GM12801 (cell line): Measurements from ENCODE around the gene HEMK1.

Source experiments
- CTCF ChIP-seq: IDR thresholded peaks from one replicate; pipeline ENCODE4 v1.5.1; 2011; ENCODE audit warnings: control low read depth; ENCODE audit not compliant: insufficient read length; ENCODE audit errors: extremely low read depth

The HEMK1 gene

GRCh38 chr3:50642382-50642781 is 73.1 kb downstream of the HEMK1 start:
- no peak for TF ChIP-seq CTCF

GRCh38 chr3:50644561-50644960 is 75.2 kb downstream of the HEMK1 start:
- no peak for TF ChIP-seq CTCF

GRCh38 chr3:50645378-50645777 is 76.1 kb downstream of the HEMK1 start:
- no peak for TF ChIP-seq CTCF
